Pancreas (tissue), 10 donors: ENCODE data around the gene HSBP1L1. TPM values are rescaled to one million over a fixed set of nuclear protein-coding genes. Genes with fewer than 3 reads are reported as not detected.
"Not testable (repeated sequence)": the region's sequence is repeated elsewhere in the genome, so short reads cannot be mapped to it uniquely, and the experiment has no call there.

Source experiments
- ATAC-seq, 4 donors: fragments of 200-7000 bp; cut with Tn5 transposase; one replicate each; pipeline versions ENCODE4 v1.8.0 to v1.9.1; 2020; ENCODE audit warnings: mild to moderate bottlenecking in 4 of 4, moderate library complexity in 4 of 4
- DNase-seq, 6 donors: peaks; one replicate each; pipeline ENCODE4 v3.0.0-alpha.2; 2020
- FAIRE-seq: peaks from 2 replicates; lab custom pipeline; 2012; peaks lifted over from hg19 to GRCh38; lab: Jason Lieb, UNC
- H3K27ac ChIP-seq, 4 donors: fragments of 200-600 bp; sonication (generic); 1 replicate in 3 of 4; 2 replicates in 1 of 4; pipeline versions ENCODE4 v1.5.0 to v1.8.0; 2020
- H3K27me3 ChIP-seq, 4 donors: fragments of 200-600 bp; one replicate each; pipeline ENCODE4 v1.8.0; 2021
- H3K36me3 ChIP-seq, 3 donors: fragments of 200-600 bp; sonication (generic) in 1 of 3; one replicate each; pipeline versions ENCODE4 v1.5.0 to v1.8.0; 2020 to 2021
- H3K4me1 ChIP-seq, 3 donors: fragments of 200-600 bp; one replicate each; pipeline ENCODE4 v1.8.0; 2021
- H3K4me3 ChIP-seq, 4 donors: fragments of 200-600 bp; sonication (generic) in 2 of 4; one replicate each; pipeline versions ENCODE4 v1.5.0 to v1.8.0; 2020 to 2021
- H3K9me3 ChIP-seq, 4 donors: fragments of 200-600 bp; one replicate each; pipeline ENCODE4 v1.8.0; 2021
- CTCF ChIP-seq, 4 donors: fragments of 200-600 bp; sonication (generic) in 3 of 4; IDR thresholded peaks; one replicate each; pipeline versions ENCODE4 v1.5.0 to v1.8.0; 2021; ENCODE audit warnings: antibody characterized with exemption in 4 of 4
- WGBS, 2 donors: extraction: QIAGEN DNeasy Blood & Tissue Kit; methylation state at CpG; one replicate each; pipeline ENCODE4 v1.1.7; 2013; 5-methylcytosine and 5-hydroxymethylcytosine counted together
- intact Hi-C, 3 donors: fragments of 100-400 bp; cut with DNase I; formaldehyde crosslinking; loops; one replicate each; pipeline versions ENCODE4 v1.11.1 to v1.14.2; 2022
- polyA plus RNA-seq, 2 donors: library from polyadenylated mRNA; stranded (reverse); fragments of 200-250 nt; gene quantifications; one replicate each; pipeline ENCODE4 v1.2.3, GENCODE V29; 2013
- total RNA-seq, 6 donors: library from RNA; stranded (reverse); fragmentation: NEBNext Ultra II Directional in 4 of 6; extraction: Animal tissue kit (Norgen Biotek cat#: 25700) in 4 of 6; gene quantifications; one replicate each; pipeline versions ENCODE4 v1.2.1 to v1.2.4, GENCODE V29; 2021 to 2023
- donor health status: healthy with polysubstance abuse.
- donor health status: DM: no; HTN: no; CAD: no; lungs with moderate emphysema.
- donor health status: DM: no; HTN: no; CAD: no.
- donor health status: control.
- donor health status: control.
- donor health status: Bipolar disorder and iron deficiency.
- donor health status: DM: yes; HTN: yes; CAD: no.
- donor health status: DM: no; HTN: no; CAD: no.
- donor health status: DM: no; HTN: no; CAD: no.
- donor health status: DM: yes; HTN: yes; CAD: no.

HSBP1L1 gene
- total and polyA plus RNA-seq, 8 donors: 9.2 to 43.6 (median 14.3) TPM

- 77 to 83% methylated on average over 2 of the region's 2 CpGs for WGBS, 2 donors
- ATAC-seq (no peak), FAIRE-seq (no peak), DNase-seq (no peak)
- Histone ChIP-seq H3K4me3 (no peak overlapping the region), H3K36me3 (no peaks in the 10 kb centered on the region), H3K9me3 (no peaks in the 10 kb centered on the region), H3K27ac (no peak overlapping the region), H3K4me1 (peaks cover 0 to 11% (median 10%) of the 10 kb centered on the region in 3 donors), H3K27me3 (no peaks in the 10 kb centered on the region)
- intact Hi-C loops: no loop called here
- TF ChIP-seq CTCF (IDR thresholded peaks at IDR 0.05): no peak
These were observed 27.1 kb downstream of the HSBP1L1 start for GRCh38 chr18:79991494-79991893.

- intact Hi-C loops, H3K27me3 ChIP-seq, FAIRE-seq, ATAC-seq, H3K4me3 ChIP-seq, H3K27ac ChIP-seq, H3K4me1 ChIP-seq, H3K36me3 ChIP-seq, H3K9me3 ChIP-seq, DNase-seq: not testable (repeated sequence)
- 72 to 85% methylated on average over 2 of the region's 2 CpGs for WGBS, 2 donors
These were observed 35.3 kb downstream of the HSBP1L1 start for GRCh38 chr18:79999701-80000100.

GRCh38 chr18:80000877-80001276, 36.4 kb downstream of the HSBP1L1 start:
- intact Hi-C loops: no loop called here
- 75 to 76% methylated on average over 3 of the region's 3 CpGs for WGBS, 2 donors
- Histone ChIP-seq H3K27ac (no peak overlapping the region), H3K9me3 (no peaks in the 10 kb centered on the region), H3K27me3 (no peaks in the 10 kb centered on the region), H3K36me3 (no peaks in the 10 kb centered on the region), H3K4me3 (no peak overlapping the region), H3K4me1 (no peaks in the 10 kb centered on the region)
- no peak for DNase-seq
- no peak for TF ChIP-seq CTCF (IDR thresholded peaks at IDR 0.05)
- ATAC-seq: no peak
- no peak for FAIRE-seq

- H3K9me3 ChIP-seq: no peaks in the 10 kb centered on the region
- FAIRE-seq (no peak), ATAC-seq (no peak), DNase-seq (no peak)
- 92% methylated on average over 5 of the region's 5 CpGs for WGBS, 2 donors
- TF ChIP-seq CTCF (IDR thresholded peaks at IDR 0.05): no peak
- H3K27me3 ChIP-seq: no peaks in the 10 kb centered on the region
- H3K4me1 ChIP-seq: no peaks in the 10 kb centered on the region
- no peak overlapping the region for H3K27ac ChIP-seq
- H3K36me3 ChIP-seq: no peaks in the 10 kb centered on the region
- intact Hi-C loops: no loop called here
- H3K4me3 ChIP-seq: no peak overlapping the region
These were observed 38.0 kb downstream of the HSBP1L1 start for GRCh38 chr18:80002468-80002867.

GRCh38 chr18:80004600-80005342, 40.3 kb downstream of the HSBP1L1 start:
- Histone ChIP-seq H3K4me3 (no peak overlapping the region), H3K27ac (no peak overlapping the region), H3K9me3 (no peaks in the 10 kb centered on the region), H3K36me3 (no peaks in the 10 kb centered on the region), H3K4me1 (no peaks in the 10 kb centered on the region), H3K27me3 (no peaks in the 10 kb centered on the region)
- WGBS, 2 donors: 86 to 88% methylated on average over 12 of the region's 12 CpGs
- ATAC-seq (no peak), DNase-seq (no peak), FAIRE-seq (no peak)
- intact Hi-C loops: no loop called here
- no peak for TF ChIP-seq CTCF (IDR thresholded peaks at IDR 0.05)
